Fibroblast of skin of left quadriceps (primary cell): ENCODE measurements around the gene GAS2.
A peak's percentile ranks its signal among the peaks of the same experiment; 100 is the strongest.
"Not testable (repeated sequence)": the region's sequence is repeated elsewhere in the genome, so short reads cannot be mapped to it uniquely, and the experiment has no call there.

Source experiments
- DNase-seq, 2 experiments: peaks; one replicate each; pipeline ENCODE4 v3.0.0-alpha.2; 2013; ENCODE audit warnings: low read depth in 2 of 2

Gene GAS2

DNA sequence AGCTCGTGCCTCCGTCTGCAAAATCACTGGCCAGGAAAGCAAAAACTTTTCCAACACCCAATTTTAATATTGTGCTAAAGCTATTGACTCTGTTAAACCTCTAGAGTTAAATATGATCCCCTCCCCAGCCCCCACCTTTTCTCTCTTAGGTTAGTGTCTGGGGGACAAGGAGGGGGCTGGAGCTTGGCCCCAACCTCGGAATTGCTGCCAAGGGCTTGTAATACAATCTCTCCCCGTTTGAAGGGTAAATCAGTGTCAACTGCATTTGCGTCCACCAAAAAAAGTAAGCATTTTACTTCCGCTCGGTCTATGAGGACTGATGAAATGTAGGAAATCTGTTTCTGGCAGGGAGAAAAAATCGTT, at the start of gene GAS2:
Gene GAS2 (plus strand): TSS at position 287 of the 363 bp plus-strand sequence. CDS start 8,259 bp downstream, outside the sequence.
- DNase-seq: no peak

DNA sequence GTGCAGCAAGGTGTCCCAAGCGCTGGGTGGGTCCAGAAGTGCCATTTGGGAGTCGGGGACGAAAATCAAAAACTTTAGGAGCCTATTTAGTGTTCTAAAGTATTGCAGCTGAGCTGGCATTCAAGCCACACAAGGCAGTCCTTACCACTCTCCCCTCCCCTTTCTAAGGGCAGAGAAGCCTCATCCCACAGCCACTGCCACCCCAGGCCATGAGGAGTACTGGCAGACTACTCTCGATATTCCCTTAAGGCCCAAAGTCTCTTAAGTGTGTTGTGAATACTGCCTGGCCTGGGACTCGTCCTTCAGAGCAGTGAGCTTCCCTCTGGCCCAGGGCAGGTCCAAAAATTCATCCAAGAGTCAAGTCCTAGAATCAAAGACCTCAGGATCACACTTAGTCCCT, 48.5 kb upstream of the GAS2 start:
- no peak for DNase-seq

DNA sequence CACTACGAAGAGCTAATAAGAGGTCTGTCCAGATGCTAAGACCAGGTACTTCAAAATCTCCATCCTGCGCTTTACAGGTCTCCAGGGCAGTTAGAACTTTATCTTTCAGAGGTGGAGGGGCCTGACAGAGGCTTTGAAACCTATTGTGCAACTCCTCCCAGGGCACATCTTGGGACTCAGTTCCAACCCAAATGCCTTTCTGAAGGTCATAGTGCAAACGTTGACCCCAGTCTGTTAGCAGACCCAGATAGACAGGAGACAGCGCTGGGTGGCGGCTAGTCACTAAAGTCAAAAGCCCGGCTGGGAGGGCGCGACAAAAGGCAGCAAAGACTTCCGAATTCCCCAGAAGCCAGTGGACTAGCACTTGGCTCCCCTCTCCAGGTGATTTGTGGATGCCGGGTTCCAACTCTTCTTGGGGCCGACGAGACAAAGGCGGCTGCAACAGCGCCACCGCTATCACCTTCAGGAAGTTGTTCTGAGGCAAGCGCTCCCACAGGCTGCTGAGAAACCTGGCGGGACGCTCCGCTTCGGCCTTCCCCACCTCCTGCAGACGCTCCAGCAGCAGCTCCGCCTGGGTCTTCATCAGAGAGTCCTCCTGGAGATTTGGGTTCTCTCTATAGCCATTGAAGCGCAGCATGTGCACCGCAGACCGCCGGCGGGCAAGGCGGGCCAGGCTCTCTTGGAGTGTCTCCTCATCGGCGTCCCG, 41.5 kb upstream of the GAS2 start:
- peak; percentile 27 to 30 for DNase-seq

DNA sequence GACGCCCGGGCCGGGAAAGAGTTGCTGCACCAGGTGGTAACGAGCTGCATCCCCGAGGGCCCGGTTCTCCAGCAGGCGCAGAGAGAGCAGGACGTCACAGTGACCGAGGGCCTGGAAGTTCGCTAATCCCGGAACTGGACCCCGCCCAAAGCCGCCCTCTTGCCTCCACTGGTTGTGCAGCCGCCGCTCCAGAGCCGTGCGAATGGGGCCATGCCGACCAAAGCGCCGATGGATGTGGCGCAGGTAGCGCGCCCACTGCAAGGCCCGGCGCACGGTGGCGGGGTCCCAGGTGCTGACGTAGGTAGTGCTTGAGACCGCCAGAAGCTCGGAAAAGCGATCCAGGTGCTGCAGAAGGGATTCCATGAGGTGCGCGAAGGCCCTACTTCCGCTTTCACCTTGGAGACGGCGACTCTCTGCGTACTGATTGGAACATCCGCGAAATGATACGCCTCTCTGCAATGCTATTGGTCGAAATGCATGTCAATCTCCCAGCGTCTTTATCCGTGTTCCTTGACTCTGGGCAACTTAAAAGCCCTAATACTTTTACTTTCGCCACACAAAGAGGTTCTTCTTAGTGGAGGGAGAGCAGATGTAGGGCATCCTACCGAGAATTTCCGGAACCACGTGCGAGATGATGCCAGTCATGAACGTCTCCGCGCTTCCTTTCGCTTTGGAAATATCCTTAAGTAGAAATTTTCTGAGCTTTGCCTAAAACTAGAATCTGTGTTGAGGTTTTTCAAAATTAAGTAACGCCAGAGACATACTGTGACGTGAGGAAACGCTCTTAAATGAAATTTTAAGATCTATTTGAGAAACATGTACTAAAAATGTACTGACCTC, 40.7 kb upstream of the GAS2 start, which contains the start of gene FANCF:
Gene FANCF (minus strand): TSS at position 376 of the 840 bp plus-strand sequence. CDS start 13 bp downstream, at position 363.
- DNase-seq: peak; percentile 99

DNA sequence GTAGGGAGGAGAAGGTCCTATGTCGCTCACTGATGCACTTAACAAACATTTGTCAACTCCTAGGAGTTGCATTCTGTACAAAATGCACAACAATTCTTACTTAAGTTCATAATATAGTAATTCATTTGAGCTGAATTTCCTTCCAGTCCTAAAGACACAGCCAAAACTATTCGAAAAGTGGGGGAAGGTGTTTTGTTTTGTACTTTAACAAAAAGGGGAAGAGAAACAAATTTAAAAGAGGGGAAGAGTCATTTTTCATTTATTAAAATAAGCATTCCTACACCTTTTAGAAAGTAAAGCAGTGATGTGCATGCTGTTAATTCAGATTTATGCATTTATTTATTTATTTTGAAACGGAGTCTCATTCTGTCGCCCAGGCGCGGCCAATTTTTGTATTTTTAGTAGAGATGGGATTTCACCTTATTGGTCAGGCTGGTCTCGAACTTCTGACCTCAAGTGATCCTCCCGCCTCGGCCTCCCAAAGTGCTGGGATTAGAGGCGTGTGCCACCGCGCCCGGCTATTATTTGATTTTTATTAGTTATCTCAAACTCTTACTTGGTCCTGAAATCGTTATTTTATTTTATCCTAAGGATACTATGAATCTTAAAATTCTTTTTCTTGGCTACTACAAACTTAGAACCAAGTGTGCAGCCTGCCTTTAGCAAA, 39.7 kb upstream of the GAS2 start:
- DNase-seq: no peak

DNA sequence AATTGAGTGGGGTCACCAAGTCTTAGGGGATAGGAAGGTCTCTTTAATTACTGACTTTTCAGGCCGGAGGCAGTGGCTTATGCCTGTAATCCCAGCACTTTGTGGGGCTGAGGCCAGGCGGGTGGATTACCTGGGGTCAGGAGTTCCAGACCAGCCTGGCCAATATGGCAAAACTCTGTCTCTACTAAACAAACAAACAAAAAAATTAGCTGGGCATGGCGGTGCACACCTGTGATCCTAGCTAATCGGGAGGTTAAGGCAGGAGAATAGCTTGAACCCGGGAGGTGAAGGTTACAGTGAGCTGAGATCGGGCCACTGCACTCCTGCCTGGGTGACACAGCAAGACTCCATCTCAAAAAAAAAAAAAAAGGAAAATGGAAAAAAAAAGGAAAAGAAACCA, 39.0 kb upstream of the GAS2 start:
- DNase-seq: no peak

DNA sequence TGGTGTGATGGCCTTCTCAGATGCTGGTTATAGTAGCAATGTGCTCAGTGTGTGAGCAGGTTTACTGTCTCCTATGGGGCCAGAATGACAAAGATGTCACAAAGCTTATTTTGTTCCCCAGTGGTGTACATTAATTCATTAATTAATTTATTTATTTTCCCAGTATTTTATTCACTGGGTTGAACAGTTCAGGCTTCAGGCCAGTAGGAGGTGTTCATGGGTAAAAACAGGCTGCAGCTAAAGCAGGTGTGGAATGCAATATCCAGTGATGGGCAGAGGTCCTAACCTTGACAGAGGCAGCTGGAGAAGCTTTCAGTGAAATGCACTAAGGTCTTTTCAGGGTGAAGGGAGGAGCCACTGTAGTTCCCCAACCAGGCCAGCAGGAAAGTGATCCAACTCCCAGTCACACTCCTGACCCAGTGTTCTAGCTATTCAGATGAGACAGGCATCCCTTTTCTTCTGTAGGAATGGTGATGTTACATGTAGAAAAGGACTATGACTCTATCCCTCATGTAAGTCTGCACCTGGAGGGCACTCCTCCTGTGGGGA, 33.0 kb upstream of the GAS2 start:
- DNase-seq: no peak

DNA sequence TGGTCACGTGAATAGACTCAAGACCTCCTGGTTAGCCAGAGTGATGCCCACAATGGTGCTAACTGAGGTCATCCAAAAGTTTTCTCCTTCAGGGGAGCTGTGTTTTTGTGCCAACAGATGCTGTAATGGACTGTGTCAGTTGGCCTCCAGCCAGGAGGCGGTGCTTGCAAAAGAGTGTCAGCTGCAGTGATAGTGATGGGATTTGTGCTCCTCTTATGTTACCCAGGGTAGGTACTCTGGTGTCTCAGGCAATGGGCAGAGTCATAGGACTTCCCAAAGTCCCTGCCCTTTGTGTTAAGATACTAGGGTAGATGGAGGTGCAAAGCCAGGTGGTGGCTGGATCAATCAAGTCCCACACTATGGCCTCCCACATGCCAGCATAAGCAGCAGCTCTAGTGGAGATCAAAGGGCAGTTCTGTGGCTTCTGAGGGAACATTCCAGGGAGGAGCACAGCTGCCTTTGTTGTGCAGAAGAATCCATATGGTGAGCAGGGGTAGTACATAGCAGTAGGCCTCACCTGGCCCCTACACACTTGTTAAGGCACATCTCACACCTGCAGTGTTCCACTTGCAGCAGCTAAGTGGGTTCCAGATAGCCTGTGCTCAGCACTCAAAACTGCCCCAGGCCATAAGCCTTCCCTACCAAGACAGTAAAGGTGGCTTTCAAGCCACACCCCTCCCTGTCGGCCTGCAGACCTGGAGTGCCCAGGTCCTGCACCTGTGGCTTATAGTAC, 31.3 kb upstream of the GAS2 start:
- DNase-seq: no peak

DNA sequence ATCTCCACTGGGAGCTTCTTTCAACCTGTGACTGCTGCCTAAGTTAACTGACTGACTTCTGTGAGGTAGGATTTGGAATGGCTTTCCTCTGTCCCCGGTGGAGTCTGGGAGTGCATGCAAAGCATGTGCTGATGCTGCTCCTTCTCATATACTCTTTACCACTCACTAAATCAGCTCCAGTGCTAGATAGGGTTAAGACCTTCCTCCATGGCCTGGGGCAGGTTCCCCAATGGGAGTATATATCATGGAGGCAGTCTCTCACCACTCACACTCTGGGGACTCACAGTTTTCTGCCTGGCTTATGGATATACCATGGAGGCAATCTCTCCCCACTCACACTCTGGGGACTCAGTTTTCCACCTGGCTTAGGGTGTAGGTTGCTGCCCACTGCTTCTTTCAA, 30.7 kb upstream of the GAS2 start:
- no peak for DNase-seq

DNA sequence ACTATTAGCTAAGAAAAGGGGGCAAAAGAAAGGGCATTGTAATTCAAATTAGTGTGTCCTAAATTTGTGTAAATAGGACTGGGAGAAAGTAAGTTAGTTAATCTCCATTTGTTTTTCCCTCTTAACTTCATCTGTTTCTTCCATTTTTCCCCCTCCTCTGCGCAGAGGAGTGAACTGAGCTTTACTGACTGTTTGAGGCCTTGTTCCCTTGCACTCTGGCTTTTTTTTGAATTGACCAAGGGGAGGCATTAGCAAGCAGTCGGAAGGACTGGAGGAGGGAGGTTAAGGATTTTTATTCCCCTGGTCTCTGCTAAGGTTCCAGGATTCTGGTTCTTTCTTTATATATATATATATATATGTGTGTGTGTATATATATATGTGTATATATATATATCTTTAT, 25.5 kb upstream of the GAS2 start:
- no peak for DNase-seq

DNA sequence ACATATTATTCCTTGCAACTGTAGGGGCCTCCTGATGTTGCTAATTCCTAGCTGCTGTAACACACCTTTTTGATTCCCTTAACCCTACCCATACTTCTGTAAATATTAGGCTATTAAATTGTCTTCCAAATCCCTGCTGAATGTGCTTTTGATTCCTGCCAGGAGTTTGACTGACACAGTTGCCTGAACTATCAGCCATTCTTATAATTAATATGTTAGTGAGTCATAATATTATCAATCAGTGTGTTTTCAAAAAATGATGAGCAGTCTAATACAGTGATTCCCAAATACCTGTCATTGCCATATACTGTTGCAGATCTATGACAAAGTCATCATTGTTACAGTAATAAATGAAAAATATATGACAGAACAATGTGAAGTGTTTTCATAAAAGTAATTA, 24.9 kb upstream of the GAS2 start:
- no peak for DNase-seq

DNA sequence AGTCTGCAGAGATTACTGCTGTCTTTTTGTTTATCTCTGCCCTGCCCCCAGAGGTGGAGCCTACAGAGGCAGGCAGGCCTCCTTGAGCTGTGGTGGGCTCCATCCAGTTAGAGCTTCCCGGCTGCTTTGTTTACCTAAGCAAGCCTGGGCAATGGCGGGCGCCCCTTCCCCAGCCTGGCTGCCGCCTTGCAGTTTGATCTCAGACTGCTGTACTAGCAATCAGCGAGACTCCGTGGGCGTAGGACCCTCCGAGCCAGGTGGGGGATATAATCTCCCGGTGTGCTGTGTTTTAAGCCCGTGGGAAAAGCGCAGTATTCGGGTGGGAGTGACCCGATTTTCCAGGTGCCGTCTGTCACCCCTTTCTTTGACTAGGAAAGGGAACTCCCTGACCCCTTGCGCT, 14.1 kb upstream of the GAS2 start:
- not testable (repeated sequence) for DNase-seq

DNA sequence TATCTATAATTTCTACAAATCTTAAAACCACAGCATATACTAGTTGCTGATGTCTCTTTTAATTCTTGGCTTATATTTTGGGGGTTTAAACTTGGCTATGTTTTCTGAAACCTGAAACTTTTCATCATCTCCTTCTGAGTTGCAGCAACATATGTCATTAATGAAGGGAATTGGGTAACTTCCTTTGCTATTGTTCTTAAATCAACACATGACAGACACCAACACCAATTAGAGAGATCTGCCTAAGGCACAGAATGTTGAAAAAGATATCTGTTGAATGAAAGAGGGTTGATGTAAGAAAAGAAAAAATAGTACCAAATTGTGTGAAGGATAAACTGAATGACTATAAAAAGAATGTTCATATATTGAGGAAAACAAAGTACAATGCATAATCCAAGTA, 10.3 kb upstream of the GAS2 start:
- peak; percentile 7 to 15 for DNase-seq

DNA sequence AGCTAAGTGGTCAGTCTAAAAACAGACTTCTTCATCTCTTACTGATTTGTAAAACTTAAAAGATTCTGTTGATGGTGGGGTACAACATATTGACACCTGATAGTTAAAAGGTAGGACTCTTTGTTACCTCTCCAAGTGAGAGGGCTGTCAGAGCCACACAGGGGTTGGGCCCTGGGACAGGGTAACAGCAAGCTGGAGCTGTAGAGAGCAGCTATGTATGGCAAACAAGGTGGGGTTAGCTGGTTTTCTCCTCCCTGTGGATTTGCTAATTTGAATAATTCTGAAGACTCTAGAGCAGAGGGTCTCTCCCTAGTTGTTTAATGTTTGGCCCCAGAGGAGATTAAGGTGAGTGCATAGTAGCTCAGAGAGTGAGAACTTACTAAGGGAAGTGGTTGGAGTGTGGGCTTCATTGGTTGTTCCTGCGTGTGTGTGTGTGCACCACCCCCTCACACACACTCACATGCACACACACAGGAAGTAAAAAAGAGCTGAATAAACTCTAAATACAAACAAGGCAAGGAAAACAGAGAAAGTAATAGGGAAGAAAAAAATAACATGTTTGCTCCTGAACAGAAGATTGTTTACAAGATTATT, 9.2 kb upstream of the GAS2 start:
- DNase-seq: no peak

DNA sequence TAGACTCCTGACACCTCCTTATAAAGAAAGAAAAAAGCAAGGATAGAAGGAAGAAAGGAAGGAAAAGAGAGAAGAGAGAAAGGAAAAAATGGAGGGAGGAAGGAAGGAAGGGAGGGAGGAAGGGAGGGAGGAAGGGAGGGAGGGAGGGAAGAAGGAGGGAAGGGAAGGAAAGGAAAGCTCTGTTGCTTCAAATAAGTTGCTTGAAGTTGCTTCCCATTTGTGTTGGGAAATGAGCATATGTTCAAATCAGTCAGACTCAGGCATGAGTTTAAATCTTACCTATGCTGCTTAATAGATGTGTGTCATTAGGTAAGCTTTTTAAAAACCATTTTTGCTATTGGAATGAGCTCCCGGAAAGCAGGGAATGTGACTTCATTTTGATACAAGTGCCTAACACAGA, 6.6 kb upstream of the GAS2 start:
- no peak for DNase-seq

DNA sequence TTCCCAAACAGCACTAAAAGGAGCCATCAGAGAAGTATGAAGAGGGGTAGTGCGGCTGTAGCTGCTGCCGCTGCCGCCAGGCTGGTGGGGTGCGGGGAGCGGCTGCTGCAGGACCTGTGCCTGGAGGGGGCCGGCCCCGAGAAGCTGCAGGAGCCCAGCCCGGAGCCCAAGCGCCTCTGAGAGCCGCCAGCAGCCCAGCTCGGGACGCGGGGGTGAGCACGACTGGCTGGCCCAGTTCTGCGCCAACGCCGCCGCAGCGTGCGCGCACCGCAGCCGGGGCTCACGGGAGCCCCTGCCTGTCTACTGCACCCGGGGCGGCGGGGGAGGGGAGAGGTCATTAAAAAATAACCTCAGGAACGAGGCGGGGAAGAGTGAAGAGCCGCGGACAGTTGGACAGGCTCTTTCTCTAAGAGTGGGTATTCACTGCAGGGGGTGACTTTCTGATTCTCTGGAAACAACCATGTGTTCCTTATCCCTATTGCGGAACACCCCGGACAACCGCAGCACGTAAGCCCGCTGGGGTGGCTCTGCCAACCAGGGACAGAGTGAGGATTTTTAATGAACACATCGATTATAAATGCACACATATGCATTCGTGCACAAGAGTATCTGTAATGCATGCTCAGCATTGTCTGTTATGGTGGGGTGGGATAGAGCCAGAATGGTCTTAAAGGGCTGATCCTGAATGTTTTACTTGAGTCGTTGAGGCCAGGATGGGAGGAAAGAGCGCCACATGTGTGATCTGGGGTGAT, 453 bp downstream of the GAS2 start:
- peak in 1 of 2 experiments; percentile 7 for DNase-seq

DNA sequence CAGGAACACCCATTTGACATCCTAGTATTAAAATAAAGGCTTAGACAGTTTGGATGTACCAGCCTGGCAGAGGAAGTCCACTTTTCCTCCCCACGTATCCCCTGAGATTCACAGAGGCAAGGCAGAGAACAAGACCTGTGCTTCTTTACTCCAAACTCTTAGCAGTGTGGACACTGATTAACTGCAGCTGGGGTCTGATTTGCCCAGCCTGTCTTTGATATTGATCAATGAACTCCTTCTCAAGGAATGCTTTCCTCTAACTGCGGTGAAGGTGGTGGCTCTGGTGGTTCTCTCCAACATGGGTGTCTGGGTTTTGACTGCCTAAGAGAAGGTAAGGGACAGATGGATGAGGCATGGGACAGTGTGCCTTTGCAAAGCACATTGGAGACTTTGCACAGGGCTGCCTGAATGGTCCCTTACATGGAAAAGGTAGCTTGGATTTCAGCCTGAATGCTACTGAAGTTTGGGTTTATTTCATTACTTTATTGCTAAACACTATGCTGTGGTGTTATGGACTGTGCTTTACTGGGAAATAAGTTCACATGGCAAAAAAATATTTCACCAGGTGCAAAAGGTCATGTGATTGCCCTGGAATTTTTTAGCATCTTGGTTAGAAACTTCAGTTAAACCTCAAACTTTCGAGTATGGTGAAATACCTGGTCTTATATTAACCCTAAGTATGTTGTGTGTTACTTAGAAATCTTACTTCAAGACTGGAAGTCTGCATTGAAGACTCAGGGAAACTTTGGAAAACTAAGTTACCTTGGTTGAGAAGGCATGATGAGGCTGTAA, 1.8 kb downstream of the GAS2 start:
- DNase-seq: no peak

DNA sequence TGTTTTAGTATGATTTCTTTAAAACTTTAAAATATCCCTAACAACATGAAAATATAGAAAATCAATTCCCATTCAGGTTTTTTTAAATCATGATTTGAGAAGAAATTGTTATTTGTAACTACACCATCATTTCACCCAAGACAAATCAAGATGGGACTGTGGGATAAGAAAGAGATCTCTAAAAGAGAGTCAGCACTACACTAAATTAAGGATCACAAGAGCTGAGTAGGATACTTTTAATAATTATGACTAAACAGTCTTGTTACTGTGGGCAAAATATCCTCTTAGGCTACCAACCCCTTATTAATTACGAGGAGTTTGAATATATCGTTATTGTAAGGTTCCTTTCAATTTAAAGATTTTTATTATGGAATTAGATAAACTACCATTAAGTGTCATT, 3.0 kb downstream of the GAS2 start:
- DNase-seq: no peak

DNA sequence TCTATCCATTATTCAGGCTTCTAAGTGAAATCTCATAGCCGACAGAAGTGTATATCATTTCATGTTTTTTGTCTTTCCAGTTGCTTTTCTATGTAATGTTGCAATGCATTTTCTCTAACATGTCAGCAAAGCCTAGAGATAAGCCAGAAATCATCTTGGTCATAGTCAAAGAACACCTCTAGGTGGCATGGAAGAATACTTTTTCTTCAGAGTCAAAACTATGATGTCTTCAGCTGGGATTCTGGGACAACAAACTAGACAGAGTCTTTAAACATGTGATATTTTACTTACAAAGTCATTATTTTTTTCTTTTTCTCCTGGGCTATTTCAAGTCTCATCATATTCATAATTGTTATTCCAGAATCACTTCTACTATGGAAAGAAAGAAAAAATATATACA, 4.4 kb downstream of the GAS2 start:
- no peak for DNase-seq

DNA sequence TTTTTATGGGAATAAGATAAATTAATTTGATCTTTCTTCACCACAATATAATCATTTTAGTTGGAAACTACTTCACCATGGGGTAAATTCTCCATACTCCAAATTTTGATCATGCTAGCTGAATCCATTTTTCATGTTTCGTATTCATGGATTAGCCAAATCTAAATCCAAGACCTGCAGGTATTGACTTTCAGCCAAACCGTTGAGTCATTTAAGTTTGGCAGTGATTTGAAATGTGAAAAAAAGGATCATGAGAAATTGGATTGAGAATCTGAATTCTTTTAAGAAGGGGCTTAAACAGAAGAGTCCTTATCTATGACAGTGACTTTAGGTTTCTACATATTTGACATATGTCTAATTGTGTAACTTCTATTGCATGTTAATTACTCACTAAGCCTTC, 5.3 kb downstream of the GAS2 start:
- DNase-seq: no peak
